ENCODE results near the gene MICAL3.

Gene MICAL3

GRCh38 chr22:17945156-17945887 lies 79.0 kb downstream of the MICAL3 start:
- no peak for TF ChIP-seq CTCF (IDR thresholded peaks at IDR 0.05; ENCODE audit: low read depth, low read length, missing control alignments)
- H3K4me3 ChIP-seq (replicated peaks; ENCODE audit: low read depth, low read length): no peak overlapping the region
- DNase-seq (ENCODE audit: extremely low read depth, low read depth): no peak

- DNase-seq (ENCODE audit: extremely low read depth, low read depth): no peak
- no peak overlapping the region for H3K4me3 ChIP-seq (replicated peaks; ENCODE audit: low read depth, low read length)
- TF ChIP-seq CTCF (IDR thresholded peaks at IDR 0.05; ENCODE audit: low read depth, low read length, missing control alignments): no peak
Measured at GRCh38 chr22:17944256-17944655, 80.1 kb downstream of the MICAL3 start.

GRCh38 chr22:17943533-17944249 lies 80.7 kb downstream of the MICAL3 start:
- DNase-seq (ENCODE audit: extremely low read depth, low read depth): no peak

GRCh38 chr22:17942721-17943120 lies 81.6 kb downstream of the MICAL3 start:
- no peak for TF ChIP-seq CTCF (IDR thresholded peaks at IDR 0.05; ENCODE audit: low read depth, low read length, missing control alignments)
- DNase-seq (ENCODE audit: extremely low read depth, low read depth): no peak
- H3K4me3 ChIP-seq (replicated peaks; ENCODE audit: low read depth, low read length): no peak overlapping the region

More at GRCh38 chr22:17943533-17944249, 80.7 kb downstream of the MICAL3 start:
- no peak for TF ChIP-seq CTCF (IDR thresholded peaks at IDR 0.05; ENCODE audit: low read depth, low read length, missing control alignments)
- H3K4me3 ChIP-seq (replicated peaks; ENCODE audit: low read depth, low read length): no peak overlapping the region

- H3K4me3 ChIP-seq (replicated peaks; ENCODE audit: low read depth, low read length): no peak overlapping the region
- no peak for DNase-seq (ENCODE audit: extremely low read depth, low read depth)
- no peak for TF ChIP-seq CTCF (IDR thresholded peaks at IDR 0.05; ENCODE audit: low read depth, low read length, missing control alignments)
Measured at GRCh38 chr22:17941471-17942406, 82.6 kb downstream of the MICAL3 start.

GRCh38 chr22:17939579-17939978 lies 84.8 kb downstream of the MICAL3 start:
- TF ChIP-seq CTCF (IDR thresholded peaks at IDR 0.05; ENCODE audit: low read depth, low read length, missing control alignments): no peak
- no peak for DNase-seq (ENCODE audit: extremely low read depth, low read depth)

More at GRCh38 chr22:17939579-17939978, 84.8 kb downstream of the MICAL3 start:
- H3K4me3 ChIP-seq (replicated peaks; ENCODE audit: low read depth, low read length): no peak overlapping the region

All from HFF-Myc (cell line).